H1 (cell line): Measurements from ENCODE around the gene CCDC137. TPM values are rescaled to one million over a fixed set of nuclear protein-coding genes. Genes with fewer than 3 reads are reported as not detected.

Experiments used
- CBX5 ChIP-seq: fragments of 300-800, 300-1000 bp; sonication (generic); IDR thresholded peaks from 2 replicates; pipeline ENCODE4 v1.7.1; 2016; ENCODE audit warnings: antibody characterized with exemption, low read length, low read depth
- CHD1 ChIP-seq: IDR thresholded peaks from 2 replicates; pipeline ENCODE4 v1.6.1; 2012; ENCODE audit warnings: low read depth, low read length, improper control_type of control experiment
- CHD7 ChIP-seq: fragments of 300-600 bp; sonication (generic); IDR thresholded peaks from 2 replicates; pipeline ENCODE4 v1.7.1; 2012; ENCODE audit warnings: low read length, moderate library complexity, mild to moderate bottlenecking, inconsistent platforms; ENCODE audit not compliant: insufficient replicate concordance
- EZH2 ChIP-seq: fragments of 200-600 bp; sonication (generic); IDR thresholded peaks from 2 replicates; pipeline ENCODE4 v1.7.1; 2012; ENCODE audit warnings: low read depth, mild to moderate bottlenecking, moderate library complexity, low read length, inconsistent platforms; ENCODE audit not compliant: severe bottlenecking
- SAP30 ChIP-seq: fragments of 300-600 bp; sonication (generic); IDR thresholded peaks from 2 replicates; pipeline ENCODE4 v1.7.1; 2012; ENCODE audit warnings: low read length, moderate library complexity, mild to moderate bottlenecking, inconsistent platforms; ENCODE audit not compliant: insufficient read depth, insufficient replicate concordance
- SRF ChIP-seq: IDR thresholded peaks from 2 replicates; pipeline ENCODE4 v1.6.1; 2011; ENCODE audit warnings: mild to moderate bottlenecking, low read depth, low read length, moderate library complexity
- SUZ12 ChIP-seq: fragments of 200-600 bp; sonication (generic); IDR thresholded peaks from 2 replicates; pipeline ENCODE4 v1.6.1; 2012; ENCODE audit warnings: mild to moderate bottlenecking, inconsistent platforms, low read length, moderate library complexity, mixed read lengths
- TEAD4 ChIP-seq: IDR thresholded peaks from 2 replicates; pipeline ENCODE4 v1.6.1; 2012; ENCODE audit warnings: low read depth, low read length, inconsistent platforms, mixed read lengths
- YY1 ChIP-seq: IDR thresholded peaks from 2 replicates; pipeline ENCODE4 v1.6.1; 2011; ENCODE audit warnings: low read depth, mild to moderate bottlenecking, low read length
- ZNF274 ChIP-seq: IDR thresholded peaks from 2 replicates; pipeline ENCODE4 v1.7.0; 2012; ENCODE audit warnings: low read length, borderline replicate concordance; ENCODE audit errors: extremely low read depth
- polyA plus RNA-seq, 7 experiments: library from polyadenylated mRNA; depleted of rRNA in 3 of 7; stranded (reverse) in 5 of 7; unstranded in 2 of 7; fragments of >200 nt in 5 of 7; fragments of 200-250 nt in 2 of 7; gene quantifications; 1 replicate in 5 of 7; 2 replicates in 1 of 7; 4 replicates in 1 of 7; pipeline versions ENCODE4 v1.2.1 to v1.2.3, GENCODE V29; 2011 to 2013; ENCODE audit warnings: missing spikeins in 2 of 7, mixed read lengths in 2 of 7
- total RNA-seq: library from RNA; stranded (reverse); fragmentation: NEBNext Ultra II Directional; extraction: Animal tissue kit (Norgen Biotek cat#: 25700); gene quantifications from 2 replicates; pipeline ENCODE4 v1.2.1, GENCODE V29; 2021

Gene CCDC137
- total and polyA plus RNA-seq, 2 of the 8 experiments (the other 6 are each of a cell fraction or from before 2014, with no cell fraction given): 17.6 to 38.6 TPM

GRCh38 chr17:81666342-81667191, at the start of gene CCDC137, which contains the start of gene OXLD1 (continued):
- TF ChIP-seq SRF (no peak), SAP30 (no peak), CBX5 (no peak), ZNF274 (no peak), SUZ12 (no peak), EZH2 (no peak), CHD1 (no peak), CHD7 (no peak), YY1 (peak; percentile 80; the same call in 1 of the 2 replicates), TEAD4 (no peak)
